ENCODE results near the gene CACNB4.
"Not testable (repeated sequence)": the region's sequence is repeated elsewhere in the genome, so short reads cannot be mapped to it uniquely, and the experiment has no call there.

The CACNB4 gene

DNA sequence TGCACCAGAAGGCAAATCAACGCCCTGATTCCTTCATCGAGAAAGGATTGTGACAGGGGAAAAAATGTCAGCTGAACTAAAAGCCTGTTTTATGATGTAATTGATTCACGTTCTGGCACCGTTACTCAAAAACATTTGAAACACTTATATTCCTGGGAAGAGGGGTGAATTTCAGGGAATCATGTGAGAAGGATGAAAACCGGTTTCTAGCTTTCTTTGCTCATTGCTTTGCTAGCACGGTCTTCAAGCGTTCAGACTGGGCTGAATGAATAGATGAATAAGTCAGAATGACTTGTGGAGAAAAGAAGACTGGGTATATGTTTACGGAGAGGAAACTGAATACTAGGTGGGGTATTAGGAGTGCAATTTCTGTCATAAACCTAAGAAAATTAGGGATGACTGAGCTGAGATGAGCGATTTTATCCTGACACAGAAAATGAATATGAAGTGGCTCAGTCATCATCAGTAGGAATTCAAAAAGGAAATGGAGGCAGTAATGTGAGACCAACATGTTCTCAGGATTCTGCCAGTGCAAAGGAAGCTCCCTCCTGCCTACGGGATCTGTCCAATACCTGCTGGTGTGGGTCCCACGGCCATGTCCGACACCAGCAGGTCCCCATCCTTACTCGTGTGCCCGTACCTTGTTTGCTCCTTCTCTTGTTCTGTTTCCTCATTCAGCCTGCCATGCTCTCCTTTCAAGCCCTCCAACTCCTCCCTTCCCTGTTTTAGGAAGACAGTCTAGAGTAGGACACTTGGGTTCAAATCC lies 146.0 kb downstream of the CACNB4 start:
- Histone ChIP-seq H3K27me3 (ENCODE audit: insufficient read depth, low read length) (no peaks in the 10 kb centered on the region), H3K4me1 (ENCODE audit: insufficient read depth, low read length) (peaks cover 2% of the 10 kb centered on the region; the same call in 1 of the 2 replicates), H3K36me3 (ENCODE audit: insufficient read depth, low read length) (no peaks in the 10 kb centered on the region), H3K9ac (ENCODE audit: low read depth, low read length) (no peak overlapping the region), H3K4me3 (ENCODE audit: low read length) (no peak overlapping the region), H3K27ac (ENCODE audit: low read depth, low read length) (no peak overlapping the region), H3K9me3 (ENCODE audit: insufficient read depth, low read depth, low read length) (no peaks in the 10 kb centered on the region)
- 91% methylated on average over 14 of the region's 14 CpGs for WGBS

DNA sequence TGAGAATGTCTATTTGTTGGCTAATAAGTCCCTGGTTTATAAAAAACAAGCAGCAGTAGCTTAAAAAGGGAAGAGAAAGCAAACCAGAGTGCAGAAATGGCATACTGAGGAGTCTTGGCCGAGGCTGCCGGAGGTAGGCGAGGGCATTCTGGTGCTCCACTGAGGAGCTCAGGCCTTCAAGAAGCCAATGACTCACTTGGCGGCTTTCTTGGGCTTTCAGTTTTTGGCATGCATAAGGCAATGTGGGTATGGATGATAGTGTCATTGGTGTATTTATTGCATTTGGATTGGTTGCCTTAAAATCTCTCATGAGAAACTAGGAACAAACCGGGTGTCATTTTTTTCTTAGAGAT lies 151.1 kb downstream of the CACNB4 start:
- Histone ChIP-seq H3K36me3 (ENCODE audit: insufficient read depth, low read length) (no peaks in the 10 kb centered on the region), H3K9ac (ENCODE audit: low read depth, low read length) (no peak overlapping the region), H3K27me3 (ENCODE audit: insufficient read depth, low read length) (no peaks in the 10 kb centered on the region), H3K4me3 (ENCODE audit: low read length) (no peak overlapping the region), H3K27ac (ENCODE audit: low read depth, low read length) (no peak overlapping the region), H3K9me3 (ENCODE audit: insufficient read depth, low read depth, low read length) (0 out of 2 replicates have a peak, but pooled peaks cover 6% of the 10 kb centered on the region), H3K4me1 (ENCODE audit: insufficient read depth, low read length) (peaks cover 8% of the 10 kb centered on the region)
- 72% methylated on average over 5 of the region's 5 CpGs for WGBS

DNA sequence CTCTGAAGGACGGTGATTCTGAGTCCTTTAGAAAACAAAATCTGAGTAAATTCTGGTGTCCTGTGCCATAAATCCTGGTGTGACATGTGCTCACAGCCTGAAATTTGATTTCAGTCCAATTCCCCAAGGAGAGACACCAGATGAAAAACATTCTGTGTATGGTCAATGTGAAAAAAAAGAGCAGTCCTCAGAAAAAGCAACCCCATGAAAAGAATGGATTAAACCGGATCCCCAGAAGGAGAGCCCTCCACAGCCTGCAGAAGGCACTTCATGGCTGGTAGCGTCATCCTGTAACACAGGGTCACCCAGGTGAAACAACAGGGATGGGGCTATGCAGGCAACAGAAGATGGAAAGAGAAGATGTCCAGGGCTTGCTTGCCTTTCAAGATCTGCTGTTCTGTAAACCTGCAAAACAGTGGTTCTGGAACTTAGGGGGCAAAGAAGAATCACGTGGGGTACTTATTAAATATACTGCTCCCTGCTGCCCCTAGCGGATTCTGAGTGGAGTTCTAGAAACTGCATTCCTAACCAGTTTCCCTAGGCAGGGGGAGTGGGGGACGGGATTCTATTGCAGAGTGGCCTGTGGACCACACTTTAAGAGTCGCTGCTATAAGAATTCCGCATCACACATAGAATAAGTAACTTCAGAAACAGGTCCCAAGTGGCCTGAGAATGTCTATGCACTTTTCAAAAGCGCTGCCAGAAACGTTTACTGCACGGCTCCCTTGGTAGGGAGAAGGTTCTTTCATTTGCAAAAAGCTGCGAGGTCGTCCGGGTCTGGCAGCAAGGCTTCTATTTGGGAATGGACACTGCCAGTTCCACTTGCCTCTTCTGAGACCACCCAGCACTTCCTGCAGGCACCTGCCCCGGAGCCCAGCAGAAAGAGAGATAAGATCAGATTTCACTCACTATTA lies 151.7 kb downstream of the CACNB4 start:
- H3K27me3 ChIP-seq (ENCODE audit: insufficient read depth, low read length): no peaks in the 10 kb centered on the region
- H3K4me3 ChIP-seq (ENCODE audit: low read length): peak overlapping the region; percentile 39
- H3K9me3 ChIP-seq (ENCODE audit: insufficient read depth, low read depth, low read length): 0 out of 2 replicates have a peak, but pooled peaks cover 6% of the 10 kb centered on the region
- H3K27ac ChIP-seq (ENCODE audit: low read depth, low read length): no peak overlapping the region; the same call in 1 of the 2 replicates
- no peaks in the 10 kb centered on the region for H3K36me3 ChIP-seq (ENCODE audit: insufficient read depth, low read length)
- H3K4me1 ChIP-seq (ENCODE audit: insufficient read depth, low read length): peaks cover 8% of the 10 kb centered on the region
- no peak overlapping the region for H3K9ac ChIP-seq (ENCODE audit: low read depth, low read length)
- 41% methylated on average over 15 of the region's 15 CpGs for WGBS

DNA sequence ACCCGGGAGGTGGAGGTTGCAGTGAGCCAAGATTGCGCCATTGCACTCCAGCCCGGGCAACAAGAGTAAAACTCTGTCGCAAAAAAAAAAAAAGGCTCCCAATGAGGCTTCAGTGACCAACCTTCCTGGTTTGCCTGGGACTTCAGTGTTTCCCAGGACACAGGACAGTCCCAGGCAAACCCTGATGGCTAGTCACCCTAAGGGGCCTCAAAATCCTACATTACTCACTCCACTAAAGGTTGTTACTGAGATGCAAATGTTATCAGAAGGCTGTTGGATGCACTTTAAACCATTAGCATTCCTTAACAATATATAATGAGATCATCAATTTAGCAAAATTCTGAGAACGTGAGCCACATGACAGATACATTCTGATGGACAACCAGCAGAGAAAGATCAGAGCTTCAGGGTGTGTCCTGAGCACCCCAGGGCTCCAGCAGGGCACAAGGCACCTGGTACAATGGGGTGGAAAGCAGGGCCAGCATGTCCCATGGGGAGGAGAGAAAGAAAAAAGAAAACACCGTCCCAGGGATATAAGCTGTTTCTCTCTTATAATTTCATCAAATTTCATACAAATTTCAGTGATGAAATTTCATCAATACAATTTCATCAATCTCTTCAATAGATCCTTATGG lies 152.5 kb downstream of the CACNB4 start:
- Histone ChIP-seq H3K36me3 (ENCODE audit: insufficient read depth, low read length) (no peaks in the 10 kb centered on the region), H3K9me3 (ENCODE audit: insufficient read depth, low read depth, low read length) (0 out of 2 replicates have a peak, but pooled peaks cover 8% of the 10 kb centered on the region), H3K4me3 (ENCODE audit: low read length) (no peak overlapping the region), H3K4me1 (ENCODE audit: insufficient read depth, low read length) (peaks cover 8% of the 10 kb centered on the region), H3K27ac (ENCODE audit: low read depth, low read length) (no peak overlapping the region), H3K9ac (ENCODE audit: low read depth, low read length) (no peak overlapping the region), H3K27me3 (ENCODE audit: insufficient read depth, low read length) (no peaks in the 10 kb centered on the region)
- WGBS: 77% methylated on average over 5 of the region's 6 CpGs

DNA sequence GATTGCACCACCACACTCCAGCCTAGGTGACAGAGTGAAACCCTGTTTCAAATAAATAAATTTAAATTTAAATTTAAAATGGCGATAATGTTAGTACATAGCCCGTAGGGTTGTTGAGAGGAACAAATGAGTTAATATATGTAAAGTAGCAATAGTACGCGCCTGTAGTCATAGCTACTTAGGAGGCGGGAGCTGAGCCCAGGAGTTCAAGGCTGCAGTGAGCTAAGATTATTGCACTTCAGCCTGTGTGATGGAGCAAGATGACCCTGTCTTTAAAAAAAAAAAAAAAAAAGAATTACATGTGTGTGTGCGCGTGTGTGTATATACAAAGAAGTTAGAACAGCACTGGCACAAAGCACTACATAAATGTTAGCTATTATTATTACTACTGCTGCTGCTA lies 153.2 kb downstream of the CACNB4 start:
- H3K27me3 ChIP-seq (ENCODE audit: insufficient read depth, low read length): no peaks in the 10 kb centered on the region

DNA sequence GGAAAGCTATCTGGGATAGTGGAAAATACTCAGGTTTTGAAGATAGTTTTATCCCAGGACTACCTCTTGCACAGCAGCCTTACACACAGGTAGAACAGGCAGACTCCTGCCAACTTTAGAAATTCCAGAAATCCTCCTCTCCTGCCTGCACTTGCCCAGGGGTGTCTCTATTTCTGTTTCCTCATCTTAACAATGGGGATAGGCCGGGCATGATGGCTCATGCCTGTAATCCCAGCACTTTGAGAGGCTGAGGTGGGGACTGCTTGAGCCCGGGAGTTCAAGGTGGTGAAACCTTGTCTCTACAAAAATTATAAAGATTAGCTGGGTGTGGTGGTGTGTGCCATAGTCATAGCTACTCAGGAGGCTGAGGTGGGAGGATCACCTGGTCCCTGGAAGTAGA lies 153.7 kb downstream of the CACNB4 start:
- Histone ChIP-seq H3K36me3 (ENCODE audit: insufficient read depth, low read length) (no peaks in the 10 kb centered on the region), H3K27ac (ENCODE audit: low read depth, low read length) (no peak overlapping the region), H3K9me3 (ENCODE audit: insufficient read depth, low read depth, low read length) (0 out of 2 replicates have a peak, but pooled peaks cover 8% of the 10 kb centered on the region), H3K27me3 (ENCODE audit: insufficient read depth, low read length) (no peaks in the 10 kb centered on the region), H3K4me3 (ENCODE audit: low read length) (no peak overlapping the region), H3K9ac (ENCODE audit: low read depth, low read length) (no peak overlapping the region), H3K4me1 (ENCODE audit: insufficient read depth, low read length) (peaks cover 8% of the 10 kb centered on the region)
- 78% methylated on average over 2 of the region's 2 CpGs for WGBS

More for the DNA sequence above, 153.2 kb downstream of the CACNB4 start:
- peaks cover 8% of the 10 kb centered on the region for H3K4me1 ChIP-seq (ENCODE audit: insufficient read depth, low read length)
- H3K9me3 ChIP-seq (ENCODE audit: insufficient read depth, low read depth, low read length): 0 out of 2 replicates have a peak, but pooled peaks cover 8% of the 10 kb centered on the region
- no peaks in the 10 kb centered on the region for H3K36me3 ChIP-seq (ENCODE audit: insufficient read depth, low read length)
- H3K27ac ChIP-seq (ENCODE audit: low read depth, low read length): no peak overlapping the region
- 95% methylated on average over 5 of the region's 7 CpGs for WGBS
- H3K9ac ChIP-seq (ENCODE audit: low read depth, low read length): no peak overlapping the region
- H3K4me3 ChIP-seq (ENCODE audit: low read length): no peak overlapping the region

DNA sequence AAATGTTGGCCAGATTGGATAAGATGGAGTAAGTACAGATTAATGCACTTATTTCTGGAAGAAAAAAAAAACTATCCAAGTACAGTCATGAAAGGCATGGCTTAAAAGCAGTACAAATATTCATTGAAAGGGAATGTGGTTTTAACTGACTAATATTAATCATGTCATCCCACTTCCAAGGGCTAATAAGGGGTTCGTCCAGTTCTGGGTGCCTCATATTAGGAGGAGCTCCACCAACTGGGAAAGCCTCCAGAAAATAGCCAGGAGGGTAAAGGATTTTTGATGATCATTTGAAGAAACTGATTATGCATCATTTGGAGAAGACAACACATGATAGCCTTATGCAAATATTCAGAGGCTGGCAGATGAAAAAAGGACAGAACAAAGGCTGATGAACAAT lies 155.4 kb downstream of the CACNB4 start:
- Histone ChIP-seq H3K9me3 (ENCODE audit: insufficient read depth, low read depth, low read length) (0 out of 2 replicates have a peak, but pooled peaks cover 8% of the 10 kb centered on the region), H3K4me3 (ENCODE audit: low read length) (no peak overlapping the region), H3K4me1 (ENCODE audit: insufficient read depth, low read length) (peaks cover 8% of the 10 kb centered on the region), H3K9ac (ENCODE audit: low read depth, low read length) (no peak overlapping the region), H3K27me3 (ENCODE audit: insufficient read depth, low read length) (no peaks in the 10 kb centered on the region), H3K27ac (ENCODE audit: low read depth, low read length) (no peak overlapping the region), H3K36me3 (ENCODE audit: insufficient read depth, low read length) (no peaks in the 10 kb centered on the region)
- 100% methylated on average over 1 of the region's 1 CpG for WGBS

DNA sequence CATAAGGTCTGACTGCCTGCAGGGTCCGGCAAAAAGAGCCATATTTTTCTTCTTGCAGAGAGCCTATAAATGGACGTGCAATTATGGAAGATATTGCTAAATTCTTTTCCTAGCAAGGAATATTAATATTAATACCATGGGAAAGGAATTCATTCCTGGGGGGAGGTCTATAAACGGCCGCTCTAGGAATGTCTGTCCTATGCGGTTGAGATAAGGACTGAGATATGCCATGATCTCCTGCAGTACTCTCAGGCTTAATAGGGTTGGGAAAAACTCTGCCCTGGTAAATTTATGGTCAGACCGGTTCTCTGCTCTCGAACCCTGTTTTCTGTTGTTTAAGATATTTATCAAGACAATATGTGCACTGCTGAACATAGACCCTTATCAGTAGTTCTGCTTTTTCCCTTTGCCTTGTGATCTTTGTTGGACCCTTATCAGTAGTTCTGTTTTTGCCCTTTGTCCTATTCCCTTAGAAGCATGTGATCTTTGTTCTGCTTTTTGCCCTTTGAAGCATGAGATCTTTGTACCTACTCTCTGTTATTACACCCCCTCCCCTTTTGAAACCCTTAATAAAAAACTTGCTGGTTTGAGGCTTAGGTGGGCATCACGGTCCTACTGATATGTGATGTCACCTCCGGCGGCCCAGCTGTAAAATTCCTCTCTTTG lies 156.2 kb downstream of the CACNB4 start:
- WGBS: 94% methylated on average over 10 of the region's 10 CpGs

DNA sequence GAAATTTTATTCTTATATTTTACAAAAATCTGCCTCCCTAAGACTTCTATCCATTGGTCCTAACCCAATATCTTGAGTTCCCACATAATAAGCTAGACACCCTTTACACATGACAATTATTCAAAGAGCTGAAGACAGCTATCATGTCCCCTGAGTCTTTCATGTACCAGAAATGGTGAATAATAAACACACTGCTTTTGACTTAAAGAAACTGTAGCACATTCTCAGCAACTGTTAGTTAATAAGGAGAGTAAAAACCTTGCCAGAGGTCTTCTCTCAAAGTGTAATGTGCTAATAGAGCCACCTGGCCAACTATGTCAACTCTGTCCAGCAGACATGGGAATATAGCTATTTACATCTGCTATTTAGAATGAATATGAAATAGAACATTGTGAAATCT lies 160.9 kb downstream of the CACNB4 start:
- Histone ChIP-seq H3K4me1 (ENCODE audit: insufficient read depth, low read length) (no peaks in the 10 kb centered on the region), H3K9me3 (ENCODE audit: insufficient read depth, low read depth, low read length) (0 out of 2 replicates have a peak, but pooled peaks cover 2% of the 10 kb centered on the region), H3K4me3 (ENCODE audit: low read length) (no peak overlapping the region), H3K27ac (ENCODE audit: low read depth, low read length) (no peak overlapping the region), H3K36me3 (ENCODE audit: insufficient read depth, low read length) (no peaks in the 10 kb centered on the region), H3K9ac (ENCODE audit: low read depth, low read length) (no peak overlapping the region), H3K27me3 (ENCODE audit: insufficient read depth, low read length) (no peaks in the 10 kb centered on the region)

More for the DNA sequence above, 156.2 kb downstream of the CACNB4 start:
- H3K36me3 ChIP-seq (ENCODE audit: insufficient read depth, low read length); H3K9ac ChIP-seq (ENCODE audit: low read depth, low read length); H3K4me1 ChIP-seq (ENCODE audit: insufficient read depth, low read length); H3K27me3 ChIP-seq (ENCODE audit: insufficient read depth, low read length); H3K27ac ChIP-seq (ENCODE audit: low read depth, low read length); H3K9me3 ChIP-seq (ENCODE audit: insufficient read depth, low read depth, low read length); H3K4me3 ChIP-seq (ENCODE audit: low read length): not testable (repeated sequence)

DNA sequence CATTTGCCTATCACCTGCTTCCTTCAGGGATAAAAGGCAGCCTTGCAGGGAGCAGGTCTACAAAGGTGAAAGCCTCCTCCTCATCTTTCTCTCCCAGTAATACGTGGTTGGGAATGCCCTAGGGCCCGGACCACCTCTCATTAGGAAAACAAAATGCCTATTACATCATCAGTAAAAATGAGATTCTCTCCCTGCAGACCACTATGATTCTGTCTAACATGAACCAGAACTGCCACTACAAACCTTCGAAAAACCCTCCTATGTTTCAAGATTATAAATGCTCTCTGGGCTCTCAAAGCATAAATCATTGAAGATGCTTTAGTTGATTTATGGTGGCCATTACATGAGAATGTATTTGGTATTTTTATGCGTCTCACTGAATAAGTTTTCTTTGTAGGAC lies 162.2 kb downstream of the CACNB4 start:
- H3K27me3 ChIP-seq (ENCODE audit: insufficient read depth, low read length): no peaks in the 10 kb centered on the region
- no peak overlapping the region for H3K27ac ChIP-seq (ENCODE audit: low read depth, low read length)
- no peaks in the 10 kb centered on the region for H3K4me1 ChIP-seq (ENCODE audit: insufficient read depth, low read length)
- H3K36me3 ChIP-seq (ENCODE audit: insufficient read depth, low read length): no peaks in the 10 kb centered on the region
- H3K9me3 ChIP-seq (ENCODE audit: insufficient read depth, low read depth, low read length): no peaks in the 10 kb centered on the region
- H3K4me3 ChIP-seq (ENCODE audit: low read length): no peak overlapping the region
- H3K9ac ChIP-seq (ENCODE audit: low read depth, low read length): no peak overlapping the region
- WGBS: 89% methylated on average over 4 of the region's 4 CpGs
